GM12878 (cell line): ENCODE measurements around the gene TMPRSS15. TPM values are rescaled to one million over a fixed set of nuclear protein-coding genes. Genes with fewer than 3 reads are reported as not detected.

Source experiments
- polyA plus RNA-seq, 11 experiments: library from polyadenylated mRNA; depleted of rRNA in 4 of 11; unstranded in 6 of 11; stranded (reverse) in 5 of 11; fragments of >200 nt; fragmentation: Nextera tagmentation in 4 of 11; fragmentation: Illumina TruSeq in 1 of 11; extraction: Ambion mirVana in 4 of 11; extraction: Trizol in 1 of 11; gene quantifications; 1 replicate in 1 of 11; 2 replicates in 10 of 11; pipeline versions ENCODE4 v1.2.1 to v1.2.3, GENCODE V29; 2011 to 2016; ENCODE audit warnings: inconsistent platforms in 2 of 11, missing spikeins in 2 of 11, low read depth in 1 of 11
- total RNA-seq, 4 experiments: library from RNA; depleted of rRNA in 3 of 4; stranded (reverse); fragments of >200 nt in 3 of 4; fragmentation: Illumina TruSeq in 1 of 4; extraction: Trizol in 1 of 4; gene quantifications; 2 replicates each; pipeline versions ENCODE4 v1.2.1 to v1.2.3, GENCODE V29; 2013 to 2021

Gene TMPRSS15
- total and polyA plus RNA-seq, 10 of the 15 experiments (the other 5 are each of a cell fraction or from before 2014, with no cell fraction given): 0.02 to 0.11 TPM; not detected in 8

Other genes with a start within 250 kb of the TMPRSS15 start
- gene CHODL, start 159.0 kb downstream of the TMPRSS15 start, total RNA-seq (2014; rRNA removed): 0.11 and 0.22 TPM in 2 replicates
- gene CHODL, start 159.0 kb downstream of the TMPRSS15 start, total RNA-seq (2014; rRNA removed; fragmentation: Illumina TruSeq; extraction: Trizol): 0.18 and 0.23 TPM in 2 replicates
- gene CHODL, start 159.0 kb downstream of the TMPRSS15 start, total RNA-seq (2021): 0.19 and 0.28 TPM in 2 replicates
- gene CHODL, start 159.0 kb downstream of the TMPRSS15 start, polyA plus RNA-seq (2011; rRNA removed): 0.18 and 0.33 TPM in 2 replicates
- 0.28 and 0.33 TPM in 2 replicates for gene CHODL, start 159.0 kb downstream of the TMPRSS15 start, polyA plus RNA-seq (2014; fragmentation: Illumina TruSeq; extraction: Trizol)
- under 1 TPM in 1 of 2 experiments, not detected in 1; 0.20 TPM for gene CHODL, start 159.0 kb downstream of the TMPRSS15 start, polyA plus RNA-seq (2014; fragmentation: Nextera tagmentation; extraction: Ambion mirVana)
- 0.13 and 0.14 TPM in 2 replicates for gene CHODL, start 159.0 kb downstream of the TMPRSS15 start, polyA plus RNA-seq (2014; rRNA removed)
- under 1 TPM; 0.36 to 0.69 TPM for gene CHODL, start 159.0 kb downstream of the TMPRSS15 start, polyA plus RNA-seq (2016; fragmentation: Nextera tagmentation; extraction: Ambion mirVana)